HG03521 (cell line): ENCODE results near the gene DDIT3.
A peak's percentile ranks its signal among the peaks of the same experiment; 100 is the strongest.

ENCODE experiments used
- ATAC-seq: cut with Tn5 transposase; IDR thresholded peaks from one replicate; pipeline ENCODE4 v1.9.1; 2021; ENCODE audit warnings: mild to moderate bottlenecking, moderate library complexity; ENCODE audit not compliant: unreplicated experiment

Gene DDIT3

GRCh38 chr12:57487597-57488401, 32.5 kb downstream of the DDIT3 start, which contains the start of gene MARS1:
Gene MARS1 (plus strand): TSS chr12:57488068. CDS start chr12:57488091, 23 bp downstream.
- peak; percentile 96 for ATAC-seq

- no peak for ATAC-seq
Measured at GRCh38 chr12:57487055-57487596, 33.2 kb downstream of the DDIT3 start.

- ATAC-seq = no peak
Measured at GRCh38 chr12:57485695-57486094, 34.6 kb downstream of the DDIT3 start.

- no peak for ATAC-seq
Measured at GRCh38 chr12:57483466-57483865, 36.8 kb downstream of the DDIT3 start.

GRCh38 chr12:57481671-57482070, 38.6 kb downstream of the DDIT3 start:
- ATAC-seq = no peak

- peak; percentile 47 for ATAC-seq
Measured at GRCh38 chr12:57479376-57480115, 40.8 kb downstream of the DDIT3 start, which contains the start of gene ARHGAP9. Gene ARHGAP9 (minus strand): TSS chr12:57479866. CDS start chr12:57479406, 460 bp downstream.

GRCh38 chr12:57479043-57479375, 41.3 kb downstream of the DDIT3 start:
- ATAC-seq = no peak

GRCh38 chr12:57477710-57478681, 42.3 kb downstream of the DDIT3 start:
- ATAC-seq = no peak

- ATAC-seq = no peak
Measured at GRCh38 chr12:57476993-57477709, 43.2 kb downstream of the DDIT3 start.

GRCh38 chr12:57476162-57476992, 43.9 kb downstream of the DDIT3 start:
- ATAC-seq = no peak

GRCh38 chr12:57475271-57476161, 44.8 kb downstream of the DDIT3 start:
- ATAC-seq = no peak

GRCh38 chr12:57474862-57475261, 45.5 kb downstream of the DDIT3 start:
- ATAC-seq = no peak

GRCh38 chr12:57474430-57474829, 45.9 kb downstream of the DDIT3 start:
- no peak for ATAC-seq

- ATAC-seq = no peak
Measured at GRCh38 chr12:57473886-57474285, 46.4 kb downstream of the DDIT3 start.

GRCh38 chr12:57473392-57473791, 46.9 kb downstream of the DDIT3 start:
- ATAC-seq = no peak

GRCh38 chr12:57472391-57472790, 47.9 kb downstream of the DDIT3 start:
- ATAC-seq = no peak

- no peak for ATAC-seq
Measured at GRCh38 chr12:57471661-57472060, 48.7 kb downstream of the DDIT3 start.
